HepG2 (cell line): ENCODE data around the gene WDR45B. TPM values are rescaled to one million over a fixed set of nuclear protein-coding genes. Genes with fewer than 3 reads are reported as not detected.

Experiments
- ATF5 ChIP-seq: sonication (generic); formaldehyde crosslinking; IDR thresholded peaks from 2 replicates; pipeline ENCODE4 v1.4.0; 2020; ENCODE audit warnings: mild to moderate bottlenecking, low read depth, missing genetic modification reagents
- HNF4G ChIP-seq, 2 experiments: sonication (generic) in 1 of 2; formaldehyde crosslinking in 1 of 2; IDR thresholded peaks; 2 replicates each; pipeline versions ENCODE4 v1.4.0 to v1.6.1; 2011 to 2020; ENCODE audit warnings: borderline replicate concordance in 2 of 2, low read depth in 2 of 2, mild to moderate bottlenecking in 2 of 2, low read length in 1 of 2, missing genetic modification reagents in 1 of 2, moderate library complexity in 1 of 2
- NFIB ChIP-seq: sonication (generic); formaldehyde crosslinking; IDR thresholded peaks from 2 replicates; pipeline ENCODE4 v1.9.0; 2021; ENCODE audit warnings: missing genetic modification reagents, mild to moderate bottlenecking, borderline replicate concordance
- NPAS2 ChIP-seq: sonication (generic); formaldehyde crosslinking; IDR thresholded peaks from 2 replicates; pipeline ENCODE4 v1.8.0; 2022; ENCODE audit warnings: mild to moderate bottlenecking, missing genetic modification reagents, borderline replicate concordance
- PCBP2 ChIP-seq: fragments of 200-400 bp; formaldehyde crosslinking; optimal IDR thresholded peaks from 2 replicates; pipeline ENCODE3; 2018; ENCODE audit warnings: low read length, low read depth; ENCODE audit not compliant: poor library complexity, severe bottlenecking
- RAD21 ChIP-seq: fragments of 450-650 bp; formaldehyde crosslinking; IDR thresholded peaks from 2 replicates; pipeline ENCODE4 v1.5.0; 2020; ENCODE audit warnings: mild to moderate bottlenecking
- REST ChIP-seq, 2 experiments: IDR thresholded peaks; 2 replicates each; pipeline ENCODE4 v1.6.1; 2011 to 2012; ENCODE audit warnings: low read length in 2 of 2, borderline replicate concordance in 1 of 2, low read depth in 1 of 2, mild to moderate bottlenecking in 1 of 2, moderate library complexity in 1 of 2
- TEAD3 ChIP-seq: optimal IDR thresholded peaks from 2 replicates; pipeline ENCODE3; 2016; ENCODE audit warnings: borderline replicate concordance
- ZBTB49 ChIP-seq: sonication (generic); formaldehyde crosslinking; IDR thresholded peaks from 2 replicates; pipeline ENCODE4 v1.4.0; 2020; ENCODE audit warnings: missing genetic modification reagents, borderline replicate concordance
- ZFP36L1 ChIP-seq: sonication (generic); formaldehyde crosslinking; IDR thresholded peaks from 2 replicates; pipeline ENCODE4 v1.8.0; 2022; ENCODE audit warnings: mild to moderate bottlenecking, missing genetic modification reagents, moderate library complexity
- ZMYM3 ChIP-seq: sonication (generic); formaldehyde crosslinking; IDR thresholded peaks from 2 replicates; pipeline ENCODE4 v1.5.1; 2020; ENCODE audit warnings: mild to moderate bottlenecking, missing genetic modification reagents
- ZMYM4 ChIP-seq: sonication (generic); formaldehyde crosslinking; IDR thresholded peaks from 2 replicates; pipeline ENCODE4 v1.8.1; 2023; ENCODE audit warnings: mild to moderate bottlenecking, missing genetic modification reagents
- ZNF225 ChIP-seq: sonication (generic); formaldehyde crosslinking; IDR thresholded peaks from 2 replicates; pipeline ENCODE4 v1.4.0; 2020; ENCODE audit warnings: mild to moderate bottlenecking, missing genetic modification reagents
- polyA plus RNA-seq, 8 experiments: library from polyadenylated mRNA; depleted of rRNA in 3 of 8; stranded (reverse) in 7 of 8; unstranded in 1 of 8; fragments of >200 nt; fragmentation: Illumina TruSeq in 4 of 8; extraction: Trizol in 4 of 8; gene quantifications; 2 replicates each; pipeline versions ENCODE4 v1.2.1 to v1.2.3, GENCODE V29; 2011 to 2016; ENCODE audit warnings: low read depth in 4 of 8, missing spikeins in 1 of 8, mixed read lengths in 1 of 8; ENCODE audit not compliant: insufficient read depth in 1 of 8
- total RNA-seq, 5 experiments: library from RNA; depleted of rRNA; stranded (reverse); fragments of >200 nt; fragmentation: Illumina TruSeq; extraction: Trizol; gene quantifications; 2 replicates each; pipeline ENCODE4 v1.2.3, GENCODE V29; 2016; ENCODE audit warnings: low read depth in 1 of 5
- TF ChIP-seq, protein P1 (sequence below): sonication (generic); formaldehyde crosslinking; IDR thresholded peaks from 2 replicates; pipeline ENCODE4 v1.4.0; 2020; ENCODE audit warnings: mild to moderate bottlenecking, missing genetic modification reagents
- TF ChIP-seq, protein P2 (sequence below): sonication (generic); formaldehyde crosslinking; IDR thresholded peaks from 2 replicates; pipeline ENCODE4 v1.4.0; 2020; ENCODE audit warnings: missing genetic modification reagents

The WDR45B gene
- total and polyA plus RNA-seq, 2 of the 13 experiments (the other 11 are each of a cell fraction or from before 2014, with no cell fraction given): 86.2 to 155 TPM

DNA sequence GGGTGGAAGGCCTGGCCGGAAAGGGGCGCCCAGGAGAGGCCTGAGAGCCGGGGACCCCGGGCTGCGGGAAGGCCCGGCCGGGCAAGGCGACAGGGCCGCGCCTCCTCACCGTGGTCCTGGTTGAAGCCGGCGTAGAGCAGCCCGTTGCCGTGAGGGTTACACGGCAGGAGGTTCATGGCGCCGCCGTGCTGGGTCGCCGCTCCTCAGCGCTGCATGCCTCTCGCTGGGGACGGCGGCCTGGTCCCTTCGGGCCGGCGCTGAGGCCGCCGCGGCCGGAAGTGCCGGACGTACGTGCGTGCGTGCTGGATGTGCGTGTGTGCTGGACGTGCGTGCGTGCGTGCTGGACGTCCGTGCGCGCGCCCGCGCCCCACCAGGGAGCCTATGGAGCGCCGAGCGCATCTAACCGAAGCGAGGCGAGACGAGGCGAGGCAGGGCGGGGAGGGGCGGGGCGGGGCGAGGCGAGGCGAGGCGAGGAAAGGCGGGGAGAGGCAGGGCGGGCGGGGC lies at the start of gene WDR45B (continued):
- TF ChIP-seq REST (IDR thresholded peaks at IDR 0.05; ENCODE audit: borderline replicate concordance in 1 of 2, low read depth in 1 of 2, low read length in 2 of 2) (peak in 1 of 2 experiments; percentile 35; a peak in 1 of 4 replicates), ZBTB49 (CRISPR knock-in tag) (no peak), ZNF225 (peak; percentile 83; the same call in 1 of the 2 replicates), ZFP36L1 (CRISPR knock-in tag) (no peak; the same call in 1 of the 2 replicates), HNF4G (IDR thresholded peaks at IDR 0.05; ENCODE audit: borderline replicate concordance, low read depth, low read length) (no peak), HNF4G (CRISPR knock-in tag; IDR thresholded peaks at IDR 0.05; ENCODE audit: borderline replicate concordance, low read depth) (no peak; the same call in 1 of the 2 replicates), PCBP2 (no peak), ZMYM3 (CRISPR knock-in tag) (no peak), RAD21 (CRISPR knock-in tag) (peak; percentile 39), NFIB (CRISPR knock-in tag) (no peak), NPAS2 (no peak), TEAD3 (CRISPR knock-in tag) (peak; percentile 82), ZMYM4 (CRISPR knock-in tag) (0 out of 2 replicates have a peak, but pooled peaks have one; percentile 65), ATF5 (CRISPR knock-in tag) (no peak)
- TF ChIP-seq, protein P1, sequence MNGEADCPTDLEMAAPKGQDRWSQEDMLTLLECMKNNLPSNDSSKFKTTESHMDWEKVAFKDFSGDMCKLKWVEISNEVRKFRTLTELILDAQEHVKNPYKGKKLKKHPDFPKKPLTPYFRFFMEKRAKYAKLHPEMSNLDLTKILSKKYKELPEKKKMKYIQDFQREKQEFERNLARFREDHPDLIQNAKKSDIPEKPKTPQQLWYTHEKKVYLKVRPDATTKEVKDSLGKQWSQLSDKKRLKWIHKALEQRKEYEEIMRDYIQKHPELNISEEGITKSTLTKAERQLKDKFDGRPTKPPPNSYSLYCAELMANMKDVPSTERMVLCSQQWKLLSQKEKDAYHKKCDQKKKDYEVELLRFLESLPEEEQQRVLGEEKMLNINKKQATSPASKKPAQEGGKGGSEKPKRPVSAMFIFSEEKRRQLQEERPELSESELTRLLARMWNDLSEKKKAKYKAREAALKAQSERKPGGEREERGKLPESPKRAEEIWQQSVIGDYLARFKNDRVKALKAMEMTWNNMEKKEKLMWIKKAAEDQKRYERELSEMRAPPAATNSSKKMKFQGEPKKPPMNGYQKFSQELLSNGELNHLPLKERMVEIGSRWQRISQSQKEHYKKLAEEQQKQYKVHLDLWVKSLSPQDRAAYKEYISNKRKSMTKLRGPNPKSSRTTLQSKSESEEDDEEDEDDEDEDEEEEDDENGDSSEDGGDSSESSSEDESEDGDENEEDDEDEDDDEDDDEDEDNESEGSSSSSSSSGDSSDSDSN: peak; percentile 90; the same call in 1 of the 2 replicates
- TF ChIP-seq, protein P2, sequence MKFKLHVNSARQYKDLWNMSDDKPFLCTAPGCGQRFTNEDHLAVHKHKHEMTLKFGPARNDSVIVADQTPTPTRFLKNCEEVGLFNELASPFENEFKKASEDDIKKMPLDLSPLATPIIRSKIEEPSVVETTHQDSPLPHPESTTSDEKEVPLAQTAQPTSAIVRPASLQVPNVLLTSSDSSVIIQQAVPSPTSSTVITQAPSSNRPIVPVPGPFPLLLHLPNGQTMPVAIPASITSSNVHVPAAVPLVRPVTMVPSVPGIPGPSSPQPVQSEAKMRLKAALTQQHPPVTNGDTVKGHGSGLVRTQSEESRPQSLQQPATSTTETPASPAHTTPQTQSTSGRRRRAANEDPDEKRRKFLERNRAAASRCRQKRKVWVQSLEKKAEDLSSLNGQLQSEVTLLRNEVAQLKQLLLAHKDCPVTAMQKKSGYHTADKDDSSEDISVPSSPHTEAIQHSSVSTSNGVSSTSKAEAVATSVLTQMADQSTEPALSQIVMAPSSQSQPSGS: peak; percentile 72
